ENCODE measurements around the gene SNN. TPM values are rescaled to one million over a fixed set of nuclear protein-coding genes. Genes with fewer than 3 reads are reported as not detected.

Gene SNN
- total RNA-seq, 1 experiment from 2014 or later, result 1.9 TPM

GRCh38 chr16:11669380-11670146 lies 1.3 kb downstream of the SNN start:
- Mint-ChIP-seq H3K9me3 (ENCODE audit: unreplicated experiment) (no peaks in the 10 kb centered on the region), H3K27ac (ENCODE audit: low read depth, unreplicated experiment) (no peak overlapping the region), H3K36me3 (ENCODE audit: insufficient read depth, unreplicated experiment) (no peaks in the 10 kb centered on the region), H3K27me3 (ENCODE audit: insufficient read depth, unreplicated experiment) (no peaks in the 10 kb centered on the region), H3K4me3 (ENCODE audit: unreplicated experiment) (peak overlapping the region; percentile 62), H3K4me1 (ENCODE audit: insufficient read depth, unreplicated experiment) (peaks cover 6% of the 10 kb centered on the region)
- DNase-seq (ENCODE audit: unreplicated experiment), result no peak
- TF ChIP-seq CTCF (IDR thresholded peaks at IDR 0.05; ENCODE audit: unreplicated experiment), result no peak
- BruUV-seq (replicated peaks), result no TSS peak
- ChIA-PET POLR2A (interaction anchor here (0.5 to 2.0 kb wide), 7 partner anchors 8 to 134 kb away, joined by 3 to 13 read pairs (median 4); no protein-coding TSS in a partner anchor), CTCF (interaction anchor here (0.6 to 1.2 kb wide), 4 partner anchors 18 to 357 kb away, joined by 3 to 5 read pairs (median 4); no protein-coding TSS in a partner anchor)
- intact Hi-C loops (cut with micrococcal nuclease), result no loop called here

- ChIA-PET POLR2A (interaction anchor here (1.8 to 2.0 kb wide), 2 partner anchors 11 to 30 kb away, joined by 9 to 13 read pairs; no protein-coding TSS in a partner anchor), CTCF (interaction anchor here (1.2 kb wide), 1 partner anchor 18 kb away, joined by 4 read pairs; no protein-coding TSS in a partner anchor)
- no peaks in the 10 kb centered on the region for H3K36me3 Mint-ChIP-seq (ENCODE audit: insufficient read depth, unreplicated experiment)
- no peak overlapping the region for H3K4me3 Mint-ChIP-seq (ENCODE audit: unreplicated experiment)
- no peak for DNase-seq (ENCODE audit: unreplicated experiment)
- intact Hi-C loops (cut with micrococcal nuclease), result no loop called here
- BruUV-seq (replicated peaks), result no TSS peak
- TF ChIP-seq CTCF (IDR thresholded peaks at IDR 0.05; ENCODE audit: unreplicated experiment), result no peak
- H3K4me1 Mint-ChIP-seq (ENCODE audit: insufficient read depth, unreplicated experiment), result peaks cover 15% of the 10 kb centered on the region
- no peaks in the 10 kb centered on the region for H3K9me3 Mint-ChIP-seq (ENCODE audit: unreplicated experiment)
- H3K27me3 Mint-ChIP-seq (ENCODE audit: insufficient read depth, unreplicated experiment), result no peaks in the 10 kb centered on the region
- no peak overlapping the region for H3K27ac Mint-ChIP-seq (ENCODE audit: low read depth, unreplicated experiment)
These were observed 2.2 kb downstream of the SNN start for GRCh38 chr16:11670171-11671131.

- CTCF ChIA-PET, result no interaction called here
- intact Hi-C loops (cut with micrococcal nuclease), result no loop called here
- Mint-ChIP-seq H3K4me1 (ENCODE audit: insufficient read depth, unreplicated experiment) (peaks cover 16% of the 10 kb centered on the region), H3K27ac (ENCODE audit: low read depth, unreplicated experiment) (no peak overlapping the region), H3K9me3 (ENCODE audit: unreplicated experiment) (no peaks in the 10 kb centered on the region), H3K36me3 (ENCODE audit: insufficient read depth, unreplicated experiment) (no peaks in the 10 kb centered on the region), H3K27me3 (ENCODE audit: insufficient read depth, unreplicated experiment) (no peaks in the 10 kb centered on the region), H3K4me3 (ENCODE audit: unreplicated experiment) (no peak overlapping the region)
- TF ChIP-seq CTCF (IDR thresholded peaks at IDR 0.05; ENCODE audit: unreplicated experiment), result no peak
- no peak for DNase-seq (ENCODE audit: unreplicated experiment)
- BruUV-seq (replicated peaks), result no TSS peak
- POLR2A ChIA-PET, result no interaction called here
These were observed 3.0 kb downstream of the SNN start for GRCh38 chr16:11671271-11671670.

- Mint-ChIP-seq H3K27ac (ENCODE audit: low read depth, unreplicated experiment) (no peak overlapping the region), H3K4me3 (ENCODE audit: unreplicated experiment) (no peak overlapping the region), H3K27me3 (ENCODE audit: insufficient read depth, unreplicated experiment) (no peaks in the 10 kb centered on the region), H3K36me3 (ENCODE audit: insufficient read depth, unreplicated experiment) (peaks cover 3% of the 10 kb centered on the region), H3K9me3 (ENCODE audit: unreplicated experiment) (no peaks in the 10 kb centered on the region), H3K4me1 (ENCODE audit: insufficient read depth, unreplicated experiment) (peaks cover 13% of the 10 kb centered on the region)
- no TSS peak for BruUV-seq (replicated peaks)
- ChIA-PET CTCF (no interaction called here), POLR2A (no interaction called here)
- intact Hi-C loops (cut with micrococcal nuclease), result no loop called here
- no peak for TF ChIP-seq CTCF (IDR thresholded peaks at IDR 0.05; ENCODE audit: unreplicated experiment)
- DNase-seq (ENCODE audit: unreplicated experiment), result no peak
These were observed 3.4 kb downstream of the SNN start for GRCh38 chr16:11671676-11672075.
